ENCODE data around the gene JDP2.

The JDP2 gene

DNA sequence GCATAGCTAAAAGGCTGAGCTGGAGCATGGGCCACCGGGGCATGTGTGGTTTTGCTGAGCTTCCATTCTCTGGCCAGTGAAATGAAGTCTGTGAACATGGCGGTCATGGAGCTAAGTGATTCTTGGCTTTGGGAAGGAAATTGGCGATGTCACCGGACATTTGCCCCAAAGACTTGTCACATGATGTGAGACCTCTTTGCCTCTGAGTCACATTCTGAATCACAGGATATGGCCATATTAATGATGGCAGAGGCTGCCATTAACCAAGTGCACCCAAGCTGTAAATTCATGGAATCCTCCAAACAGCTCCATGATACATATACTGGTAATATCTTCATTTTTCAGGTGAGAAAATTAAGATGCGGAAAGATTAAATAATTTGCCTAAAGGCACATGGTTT lies 67.1 kb downstream of the JDP2 start:
- TF ChIP-seq, protein P1, sequence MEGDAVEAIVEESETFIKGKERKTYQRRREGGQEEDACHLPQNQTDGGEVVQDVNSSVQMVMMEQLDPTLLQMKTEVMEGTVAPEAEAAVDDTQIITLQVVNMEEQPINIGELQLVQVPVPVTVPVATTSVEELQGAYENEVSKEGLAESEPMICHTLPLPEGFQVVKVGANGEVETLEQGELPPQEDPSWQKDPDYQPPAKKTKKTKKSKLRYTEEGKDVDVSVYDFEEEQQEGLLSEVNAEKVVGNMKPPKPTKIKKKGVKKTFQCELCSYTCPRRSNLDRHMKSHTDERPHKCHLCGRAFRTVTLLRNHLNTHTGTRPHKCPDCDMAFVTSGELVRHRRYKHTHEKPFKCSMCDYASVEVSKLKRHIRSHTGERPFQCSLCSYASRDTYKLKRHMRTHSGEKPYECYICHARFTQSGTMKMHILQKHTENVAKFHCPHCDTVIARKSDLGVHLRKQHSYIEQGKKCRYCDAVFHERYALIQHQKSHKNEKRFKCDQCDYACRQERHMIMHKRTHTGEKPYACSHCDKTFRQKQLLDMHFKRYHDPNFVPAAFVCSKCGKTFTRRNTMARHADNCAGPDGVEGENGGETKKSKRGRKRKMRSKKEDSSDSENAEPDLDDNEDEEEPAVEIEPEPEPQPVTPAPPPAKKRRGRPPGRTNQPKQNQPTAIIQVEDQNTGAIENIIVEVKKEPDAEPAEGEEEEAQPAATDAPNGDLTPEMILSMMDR (conservative IDR thresholded peaks at IDR 0.05; ENCODE audit: control insufficient read depth, insufficient read depth, low read depth, low read length) = no peak
- H3K4me3 ChIP-seq (ENCODE audit: control insufficient read depth, low read depth, low read length) = no peak overlapping the region
- DNase-seq (ENCODE audit: low read depth) = peak; percentile 51

DNA sequence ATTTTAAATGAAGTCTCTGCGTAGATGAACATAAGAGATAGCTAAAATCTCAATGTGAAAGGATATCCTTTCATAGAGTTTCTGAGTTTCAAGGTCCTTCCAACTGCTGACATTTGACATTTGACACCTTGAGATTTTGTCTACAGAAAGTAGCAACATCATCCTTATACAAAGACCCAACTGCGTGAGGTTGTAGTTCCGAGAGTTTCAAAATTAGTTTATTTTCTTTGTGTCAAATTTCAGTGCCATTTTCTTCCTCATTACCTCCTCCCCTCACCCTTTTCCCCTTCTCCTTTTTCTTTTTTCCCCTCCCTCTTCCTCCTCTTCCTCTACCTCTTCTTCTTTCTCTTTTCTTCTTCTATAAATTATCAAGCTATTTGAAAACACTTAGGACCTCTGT lies 67.6 kb downstream of the JDP2 start:
- no peak overlapping the region for H3K4me3 ChIP-seq (ENCODE audit: control insufficient read depth, low read depth, low read length)
- DNase-seq (ENCODE audit: low read depth) = no peak
- TF ChIP-seq, protein P1 (conservative IDR thresholded peaks at IDR 0.05; ENCODE audit: control insufficient read depth, insufficient read depth, low read depth, low read length) = no peak

DNA sequence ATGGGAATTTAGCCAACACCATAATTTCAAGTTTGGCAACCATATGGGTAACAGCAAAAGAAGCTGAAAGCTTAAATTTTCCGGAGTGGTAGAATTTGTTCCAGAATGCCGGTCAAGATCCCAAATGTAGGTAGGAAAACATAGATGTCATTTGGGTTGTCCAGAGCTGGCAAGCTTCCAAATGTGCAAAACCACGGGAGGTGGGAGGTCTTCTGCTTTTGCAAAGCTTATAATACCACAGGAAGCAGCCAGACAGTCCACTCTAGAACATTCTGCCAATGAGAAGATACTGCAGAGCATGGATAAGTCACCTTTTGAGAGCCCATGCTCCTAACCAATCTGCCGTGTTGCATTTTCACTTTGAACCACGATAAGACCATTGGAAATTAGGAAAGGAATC lies 68.1 kb downstream of the JDP2 start:
- TF ChIP-seq, protein P1 (conservative IDR thresholded peaks at IDR 0.05; ENCODE audit: control insufficient read depth, insufficient read depth, low read depth, low read length) = no peak
- no peak for DNase-seq (ENCODE audit: low read depth)
- no peak overlapping the region for H3K4me3 ChIP-seq (ENCODE audit: control insufficient read depth, low read depth, low read length)

DNA sequence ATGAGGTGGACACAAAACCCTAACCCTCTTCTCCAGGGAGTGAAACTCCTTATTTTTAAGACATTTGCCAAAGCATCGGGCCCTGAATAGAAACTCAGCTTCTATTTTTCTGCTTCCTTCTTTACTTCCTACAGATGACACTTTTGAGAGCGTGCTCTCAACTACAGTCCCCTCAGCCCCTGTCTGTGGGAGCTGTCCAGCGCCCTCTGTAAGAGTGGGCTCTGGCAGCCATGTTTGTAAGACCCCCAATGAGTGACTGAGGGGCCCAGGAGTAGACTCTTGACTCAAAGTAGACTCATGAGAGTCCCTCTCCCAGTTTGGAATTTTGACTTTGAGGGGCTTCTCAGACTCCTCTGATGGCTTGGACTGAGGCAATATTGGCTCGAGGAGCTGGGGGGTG lies 68.9 kb downstream of the JDP2 start:
- no peak overlapping the region for H3K4me3 ChIP-seq (ENCODE audit: control insufficient read depth, low read depth, low read length)
- DNase-seq (ENCODE audit: low read depth) = no peak
- TF ChIP-seq, protein P1 (conservative IDR thresholded peaks at IDR 0.05; ENCODE audit: control insufficient read depth, insufficient read depth, low read depth, low read length) = no peak

DNA sequence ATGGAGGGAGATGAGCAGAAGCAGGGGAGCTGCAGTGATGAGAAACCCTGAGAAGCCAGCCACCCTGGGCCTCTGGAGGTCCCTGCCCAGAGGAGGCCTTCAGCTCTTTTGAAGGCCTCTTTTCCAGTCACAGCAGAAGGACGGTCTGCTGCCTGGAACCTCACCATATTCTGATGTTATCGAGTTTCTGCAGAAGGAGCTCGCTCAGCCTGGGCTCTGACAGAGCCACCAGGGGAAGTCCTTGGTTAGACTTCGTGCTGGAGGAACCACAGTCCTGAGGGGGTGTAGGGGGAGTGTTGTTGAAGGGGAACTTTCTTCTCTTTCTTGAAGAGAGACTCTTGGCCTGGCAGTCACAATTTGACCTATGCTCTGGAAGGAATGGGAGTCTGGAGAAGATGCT lies 69.4 kb downstream of the JDP2 start:
- TF ChIP-seq, protein P1 (conservative IDR thresholded peaks at IDR 0.05; ENCODE audit: control insufficient read depth, insufficient read depth, low read depth, low read length) = no peak
- no peak for DNase-seq (ENCODE audit: low read depth)
- no peak overlapping the region for H3K4me3 ChIP-seq (ENCODE audit: control insufficient read depth, low read depth, low read length)

DNA sequence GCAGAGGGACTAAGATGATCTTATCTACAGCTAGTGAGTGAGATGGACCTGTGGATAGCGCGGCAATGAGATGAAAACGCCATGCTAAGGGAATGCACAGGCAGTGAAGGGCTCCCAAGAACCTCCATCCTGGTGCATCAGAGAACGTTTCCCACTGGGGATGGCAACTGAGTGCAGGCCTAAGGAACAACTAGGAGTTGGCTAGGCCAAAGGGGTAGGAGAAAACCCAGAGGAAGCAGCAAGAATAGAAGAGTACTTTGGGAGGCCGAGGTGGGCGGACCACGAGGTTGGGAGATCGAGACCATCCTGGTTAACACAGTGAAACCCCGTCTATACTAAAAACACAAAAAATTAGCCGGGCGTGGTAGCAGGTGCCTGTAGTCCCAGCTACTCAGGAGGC lies 69.9 kb downstream of the JDP2 start:
- TF ChIP-seq, protein P1 (conservative IDR thresholded peaks at IDR 0.05; ENCODE audit: control insufficient read depth, insufficient read depth, low read depth, low read length) = no peak
- H3K4me3 ChIP-seq (ENCODE audit: control insufficient read depth, low read depth, low read length) = no peak overlapping the region
- DNase-seq (ENCODE audit: low read depth) = no peak

Data from fibroblast of mammary gland (primary cell).